K562 (cell line): ENCODE data around the gene PDE4D. TPM values are rescaled to one million over a fixed set of nuclear protein-coding genes. Genes with fewer than 3 reads are reported as not detected.

Experiments
- ETV6 ChIP-seq, 3 experiments: fragments of 150-350 bp in 1 of 3; sonication (generic) in 1 of 3; formaldehyde crosslinking in 1 of 3; IDR thresholded peaks; 2 replicates each; pipeline versions ENCODE4 v1.6.1 to v1.8.0; 2014 to 2022; ENCODE audit warnings: borderline replicate concordance in 2 of 3, low read depth in 2 of 3, antibody characterized with exemption in 1 of 3, low read length in 1 of 3, mild to moderate bottlenecking in 1 of 3, missing genetic modification reagents in 1 of 3
- SMARCB1 ChIP-seq: IDR thresholded peaks from 2 replicates; pipeline ENCODE4 v1.6.1; 2011; ENCODE audit warnings: improper control_type of control experiment, low read depth; ENCODE audit not compliant: insufficient read length
- U2AF2 ChIP-seq: fragments of 200-400 bp; formaldehyde crosslinking; optimal IDR thresholded peaks from 2 replicates; pipeline ENCODE3; 2017; ENCODE audit warnings: low read depth, mild to moderate bottlenecking, low read length
- YY1 ChIP-seq, 3 experiments: IDR thresholded peaks; 2 replicates each; pipeline ENCODE4 v1.6.1; 2011; ENCODE audit warnings: low read length in 2 of 3, mild to moderate bottlenecking in 2 of 3, moderate library complexity in 2 of 3, borderline replicate concordance in 1 of 3, control low read depth in 1 of 3, low read depth in 1 of 3; ENCODE audit not compliant: insufficient read depth in 3 of 3, insufficient replicate concordance in 2 of 3, control insufficient read depth in 1 of 3, insufficient read length in 1 of 3; ENCODE audit errors: extremely low read depth in 1 of 3
- ZNF184 ChIP-seq: sonication (generic); formaldehyde crosslinking; IDR thresholded peaks from 2 replicates; pipeline ENCODE4 v1.5.0; 2020; ENCODE audit warnings: missing genetic modification reagents
- polyA plus RNA-seq, 8 experiments: library from polyadenylated mRNA; depleted of rRNA in 4 of 8; stranded (reverse) in 5 of 8; unstranded in 3 of 8; fragments of >200 nt; fragmentation: Nextera tagmentation in 2 of 8; fragmentation: Illumina TruSeq in 1 of 8; extraction: Ambion mirVana in 2 of 8; extraction: Trizol in 1 of 8; gene quantifications; 2 replicates each; pipeline versions ENCODE4 v1.2.1 to v1.2.3, GENCODE V29; 2011 to 2014; ENCODE audit warnings: inconsistent platforms in 1 of 8, missing spikeins in 1 of 8
- total RNA-seq, 7 experiments: library from RNA; depleted of rRNA in 6 of 7; stranded (reverse); fragments of >200 nt in 6 of 7; fragmentation: Illumina TruSeq in 2 of 7; extraction: Trizol in 2 of 7; gene quantifications; 2 replicates each; pipeline versions ENCODE4 v1.2.1 to v1.2.3, GENCODE V29; 2011 to 2021; ENCODE audit warnings: low replicate concordance in 1 of 7
- TF ChIP-seq, protein P1 (sequence below): sonication (generic); formaldehyde crosslinking; IDR thresholded peaks from 2 replicates; pipeline ENCODE4 v1.8.0; 2023; ENCODE audit warnings: mild to moderate bottlenecking, missing genetic modification reagents
- TF ChIP-seq, protein P2 (sequence below): fragments of 450-650 bp; IDR thresholded peaks from 2 replicates; pipeline ENCODE4 v1.6.1; 2017; ENCODE audit warnings: antibody characterized with exemption, mild to moderate bottlenecking

Gene PDE4D
- total and polyA plus RNA-seq, 9 of the 15 experiments (the other 6 are each of a cell fraction or from before 2014, with no cell fraction given) = 0.04 to 0.46 (median 0.13) TPM

DNA sequence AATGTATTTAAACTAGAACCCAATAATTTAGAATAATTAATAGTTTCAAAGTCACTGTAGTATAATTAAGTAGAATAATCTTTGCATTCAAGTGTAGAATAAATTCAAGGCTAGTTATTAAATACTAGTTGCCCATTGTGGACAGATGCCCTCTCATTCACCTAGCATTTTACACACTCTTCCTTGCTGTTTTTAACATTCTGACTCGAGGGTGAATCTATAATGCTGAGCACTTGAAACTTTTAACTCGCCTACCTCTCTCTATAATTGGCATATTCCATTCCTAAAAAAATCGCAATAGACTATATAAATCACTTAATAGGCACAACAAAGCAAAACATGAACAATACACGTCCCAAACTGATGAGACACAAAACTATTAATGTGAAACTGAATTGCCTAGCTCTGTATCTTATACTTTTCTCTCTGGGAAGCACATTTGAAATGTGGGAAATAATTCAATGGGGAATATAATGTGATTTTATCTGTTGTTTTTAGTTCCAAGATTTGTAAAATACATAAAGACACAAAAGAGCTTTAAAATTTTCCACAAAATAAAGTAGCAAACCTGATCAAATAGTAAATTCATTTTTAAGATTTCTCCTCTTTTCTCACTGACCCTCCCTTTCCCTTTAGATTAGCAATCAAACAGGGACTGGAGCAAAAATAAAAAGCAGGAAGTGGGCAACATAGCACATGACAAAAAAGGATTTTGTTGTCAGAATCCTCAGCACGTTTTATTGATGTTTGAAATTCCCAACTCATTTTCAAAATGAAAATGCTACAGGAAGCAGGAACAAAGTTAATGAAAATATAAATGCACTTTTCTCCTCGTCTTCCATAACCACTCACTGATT is 295.6 kb downstream of the PDE4D start (continued):
- TF ChIP-seq ETV6 (IDR thresholded peaks at IDR 0.05; ENCODE audit: borderline replicate concordance in 1 of 2, low read depth in 2 of 2, low read length in 1 of 2) (no peak), ETV6 (CRISPR knock-in tag; IDR thresholded peaks at IDR 0.05; ENCODE audit: borderline replicate concordance) (no peak), YY1 (IDR thresholded peaks at IDR 0.05; ENCODE audit: borderline replicate concordance in 1 of 3, control insufficient read depth in 1 of 3, extremely low read depth in 1 of 3, insufficient read depth in 3 of 3, insufficient read length in 1 of 3, insufficient replicate concordance in 2 of 3, low read depth in 1 of 3, low read length in 2 of 3) (no peak), U2AF2 (no peak), ZNF184 (CRISPR knock-in tag) (no peak), SMARCB1 (no peak)
- TF ChIP-seq, protein P1, sequence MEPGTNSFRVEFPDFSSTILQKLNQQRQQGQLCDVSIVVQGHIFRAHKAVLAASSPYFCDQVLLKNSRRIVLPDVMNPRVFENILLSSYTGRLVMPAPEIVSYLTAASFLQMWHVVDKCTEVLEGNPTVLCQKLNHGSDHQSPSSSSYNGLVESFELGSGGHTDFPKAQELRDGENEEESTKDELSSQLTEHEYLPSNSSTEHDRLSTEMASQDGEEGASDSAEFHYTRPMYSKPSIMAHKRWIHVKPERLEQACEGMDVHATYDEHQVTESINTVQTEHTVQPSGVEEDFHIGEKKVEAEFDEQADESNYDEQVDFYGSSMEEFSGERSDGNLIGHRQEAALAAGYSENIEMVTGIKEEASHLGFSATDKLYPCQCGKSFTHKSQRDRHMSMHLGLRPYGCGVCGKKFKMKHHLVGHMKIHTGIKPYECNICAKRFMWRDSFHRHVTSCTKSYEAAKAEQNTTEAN (CRISPR knock-in tag) = no peak
- TF ChIP-seq, protein P2, sequence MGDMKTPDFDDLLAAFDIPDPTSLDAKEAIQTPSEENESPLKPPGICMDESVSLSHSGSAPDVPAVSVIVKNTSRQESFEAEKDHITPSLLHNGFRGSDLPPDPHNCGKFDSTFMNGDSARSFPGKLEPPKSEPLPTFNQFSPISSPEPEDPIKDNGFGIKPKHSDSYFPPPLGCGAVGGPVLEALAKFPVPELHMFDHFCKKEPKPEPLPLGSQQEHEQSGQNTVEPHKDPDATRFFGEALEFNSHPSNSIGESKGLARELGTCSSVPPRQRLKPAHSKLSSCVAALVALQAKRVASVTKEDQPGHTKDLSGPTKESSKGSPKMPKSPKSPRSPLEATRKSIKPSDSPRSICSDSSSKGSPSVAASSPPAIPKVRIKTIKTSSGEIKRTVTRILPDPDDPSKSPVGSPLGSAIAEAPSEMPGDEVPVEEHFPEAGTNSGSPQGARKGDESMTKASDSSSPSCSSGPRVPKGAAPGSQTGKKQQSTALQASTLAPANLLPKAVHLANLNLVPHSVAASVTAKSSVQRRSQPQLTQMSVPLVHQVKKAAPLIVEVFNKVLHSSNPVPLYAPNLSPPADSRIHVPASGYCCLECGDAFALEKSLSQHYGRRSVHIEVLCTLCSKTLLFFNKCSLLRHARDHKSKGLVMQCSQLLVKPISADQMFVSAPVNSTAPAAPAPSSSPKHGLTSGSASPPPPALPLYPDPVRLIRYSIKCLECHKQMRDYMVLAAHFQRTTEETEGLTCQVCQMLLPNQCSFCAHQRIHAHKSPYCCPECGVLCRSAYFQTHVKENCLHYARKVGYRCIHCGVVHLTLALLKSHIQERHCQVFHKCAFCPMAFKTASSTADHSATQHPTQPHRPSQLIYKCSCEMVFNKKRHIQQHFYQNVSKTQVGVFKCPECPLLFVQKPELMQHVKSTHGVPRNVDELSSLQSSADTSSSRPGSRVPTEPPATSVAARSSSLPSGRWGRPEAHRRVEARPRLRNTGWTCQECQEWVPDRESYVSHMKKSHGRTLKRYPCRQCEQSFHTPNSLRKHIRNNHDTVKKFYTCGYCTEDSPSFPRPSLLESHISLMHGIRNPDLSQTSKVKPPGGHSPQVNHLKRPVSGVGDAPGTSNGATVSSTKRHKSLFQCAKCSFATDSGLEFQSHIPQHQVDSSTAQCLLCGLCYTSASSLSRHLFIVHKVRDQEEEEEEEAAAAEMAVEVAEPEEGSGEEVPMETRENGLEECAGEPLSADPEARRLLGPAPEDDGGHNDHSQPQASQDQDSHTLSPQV = no peak
